Neutrophil (primary cell): ENCODE data around the gene HTR2A.

ENCODE experiments used
- H3K27ac ChIP-seq: fragments of 200-600 bp; sonication (generic); 2 replicates; pipeline ENCODE4 v1.5.1; 2016; ENCODE audit warnings: mild to moderate bottlenecking, moderate library complexity
- H3K27me3 ChIP-seq: fragments of 200-600 bp; sonication (generic); 2 replicates; pipeline ENCODE4 v1.6.0; 2016; ENCODE audit warnings: mild to moderate bottlenecking
- H3K36me3 ChIP-seq: fragments of 200-600 bp; sonication (generic); 2 replicates; pipeline ENCODE4 v1.5.1; 2017
- H3K4me1 ChIP-seq, 2 experiments: fragments of 200-600 bp in 1 of 2; sonication (generic) in 1 of 2; 1 replicate in 1 of 2; 2 replicates in 1 of 2; pipeline versions ENCODE4 v1.5.1 to v1.6.1; 2013 to 2016; ENCODE audit warnings: low read depth in 1 of 2, low read length in 1 of 2, mild to moderate bottlenecking in 1 of 2, moderate library complexity in 1 of 2; ENCODE audit not compliant: control insufficient read depth in 1 of 2, insufficient read depth in 1 of 2
- H3K4me3 ChIP-seq, 2 experiments: fragments of 200-600 bp in 1 of 2; sonication (generic) in 1 of 2; 1 replicate in 1 of 2; 2 replicates in 1 of 2; pipeline ENCODE4 v1.5.1; 2013 to 2016; ENCODE audit warnings: low read depth in 1 of 2, low read length in 1 of 2, mild to moderate bottlenecking in 1 of 2, moderate library complexity in 1 of 2
- H3K9me3 ChIP-seq: fragments of 200-600 bp; sonication (generic); 2 replicates; pipeline ENCODE4 v1.5.1; 2016
- TF ChIP-seq, protein P1 (sequence below): fragments of 200-600 bp; sonication (generic); IDR thresholded peaks from 2 replicates; pipeline ENCODE4 v1.5.1; 2016; ENCODE audit warnings: antibody characterized with exemption

Gene HTR2A

DNA sequence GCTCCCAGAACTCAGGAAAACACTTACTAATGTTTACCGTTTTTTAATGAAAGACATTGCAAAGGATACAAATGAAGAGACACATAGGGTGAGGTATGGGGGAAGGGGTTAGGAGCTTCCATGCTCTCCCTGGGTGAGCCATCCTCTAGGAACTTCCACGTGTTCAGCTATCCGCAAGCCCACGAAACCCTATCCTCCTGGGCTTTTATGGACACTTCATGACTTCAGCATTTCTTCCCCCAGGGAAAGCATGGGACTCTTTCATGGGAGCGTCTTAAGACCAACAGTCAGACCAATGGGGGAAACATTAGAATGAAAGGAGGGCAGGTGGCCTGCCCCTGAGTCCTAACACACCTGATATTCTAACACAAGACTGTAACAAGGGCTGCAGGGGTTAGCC is 93.3 kb downstream of the HTR2A start:
- Histone ChIP-seq H3K27me3 (no peaks in the 10 kb centered on the region), H3K9me3 (no peaks in the 10 kb centered on the region), H3K27ac (no peak overlapping the region), H3K36me3 (no peaks in the 10 kb centered on the region), H3K4me1 (no peaks in the 10 kb centered on the region), H3K4me3 (no peak overlapping the region)
- TF ChIP-seq, protein P1, sequence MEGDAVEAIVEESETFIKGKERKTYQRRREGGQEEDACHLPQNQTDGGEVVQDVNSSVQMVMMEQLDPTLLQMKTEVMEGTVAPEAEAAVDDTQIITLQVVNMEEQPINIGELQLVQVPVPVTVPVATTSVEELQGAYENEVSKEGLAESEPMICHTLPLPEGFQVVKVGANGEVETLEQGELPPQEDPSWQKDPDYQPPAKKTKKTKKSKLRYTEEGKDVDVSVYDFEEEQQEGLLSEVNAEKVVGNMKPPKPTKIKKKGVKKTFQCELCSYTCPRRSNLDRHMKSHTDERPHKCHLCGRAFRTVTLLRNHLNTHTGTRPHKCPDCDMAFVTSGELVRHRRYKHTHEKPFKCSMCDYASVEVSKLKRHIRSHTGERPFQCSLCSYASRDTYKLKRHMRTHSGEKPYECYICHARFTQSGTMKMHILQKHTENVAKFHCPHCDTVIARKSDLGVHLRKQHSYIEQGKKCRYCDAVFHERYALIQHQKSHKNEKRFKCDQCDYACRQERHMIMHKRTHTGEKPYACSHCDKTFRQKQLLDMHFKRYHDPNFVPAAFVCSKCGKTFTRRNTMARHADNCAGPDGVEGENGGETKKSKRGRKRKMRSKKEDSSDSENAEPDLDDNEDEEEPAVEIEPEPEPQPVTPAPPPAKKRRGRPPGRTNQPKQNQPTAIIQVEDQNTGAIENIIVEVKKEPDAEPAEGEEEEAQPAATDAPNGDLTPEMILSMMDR: no peak

DNA sequence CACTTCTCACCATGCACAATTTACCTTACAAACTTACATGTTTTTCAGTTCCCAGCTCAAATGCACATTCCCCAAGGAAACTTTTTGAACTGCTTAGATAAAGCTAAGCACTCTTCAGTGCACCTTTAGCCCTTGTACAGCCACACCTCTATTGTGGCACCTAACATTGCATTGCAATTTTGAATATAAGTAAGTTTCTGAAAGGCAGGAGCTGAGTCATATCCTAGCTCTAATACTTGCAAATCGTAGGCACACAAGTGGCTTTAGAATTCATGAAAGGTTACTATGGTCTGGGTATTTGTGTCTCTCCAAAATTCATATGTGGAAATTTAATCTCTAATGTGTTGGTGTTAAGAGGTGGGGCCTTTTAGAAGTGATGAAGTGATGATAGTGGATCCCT is 95.0 kb downstream of the HTR2A start:
- H3K9me3 ChIP-seq: no peaks in the 10 kb centered on the region
- peaks cover 7 to 9% of the 10 kb centered on the region in 2 experiments for H3K4me1 ChIP-seq
- H3K27ac ChIP-seq: no peak overlapping the region
- no peaks in the 10 kb centered on the region for H3K27me3 ChIP-seq
- no peaks in the 10 kb centered on the region for H3K36me3 ChIP-seq
- no peak overlapping the region for H3K4me3 ChIP-seq
- TF ChIP-seq, protein P1: no peak

DNA sequence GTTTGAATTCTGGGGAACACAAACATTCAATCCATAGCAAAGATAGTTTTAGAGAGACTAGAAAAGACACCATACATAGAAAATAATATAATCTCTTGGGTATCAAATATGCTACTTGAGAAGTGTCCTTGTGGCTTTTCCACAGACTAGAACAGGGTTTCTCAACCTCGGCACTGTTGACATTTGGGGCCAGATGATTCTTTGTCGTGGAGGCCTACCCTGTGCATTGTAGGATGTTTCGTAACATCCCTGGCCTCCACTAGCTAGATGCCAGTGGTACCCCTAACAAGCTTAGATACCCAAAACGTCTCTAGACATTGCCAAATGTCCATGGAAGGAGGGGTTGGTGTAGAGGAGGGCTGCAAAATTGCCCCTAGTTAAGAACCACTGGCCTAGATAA is 97.7 kb downstream of the HTR2A start:
- H3K36me3 ChIP-seq: no peaks in the 10 kb centered on the region

DNA sequence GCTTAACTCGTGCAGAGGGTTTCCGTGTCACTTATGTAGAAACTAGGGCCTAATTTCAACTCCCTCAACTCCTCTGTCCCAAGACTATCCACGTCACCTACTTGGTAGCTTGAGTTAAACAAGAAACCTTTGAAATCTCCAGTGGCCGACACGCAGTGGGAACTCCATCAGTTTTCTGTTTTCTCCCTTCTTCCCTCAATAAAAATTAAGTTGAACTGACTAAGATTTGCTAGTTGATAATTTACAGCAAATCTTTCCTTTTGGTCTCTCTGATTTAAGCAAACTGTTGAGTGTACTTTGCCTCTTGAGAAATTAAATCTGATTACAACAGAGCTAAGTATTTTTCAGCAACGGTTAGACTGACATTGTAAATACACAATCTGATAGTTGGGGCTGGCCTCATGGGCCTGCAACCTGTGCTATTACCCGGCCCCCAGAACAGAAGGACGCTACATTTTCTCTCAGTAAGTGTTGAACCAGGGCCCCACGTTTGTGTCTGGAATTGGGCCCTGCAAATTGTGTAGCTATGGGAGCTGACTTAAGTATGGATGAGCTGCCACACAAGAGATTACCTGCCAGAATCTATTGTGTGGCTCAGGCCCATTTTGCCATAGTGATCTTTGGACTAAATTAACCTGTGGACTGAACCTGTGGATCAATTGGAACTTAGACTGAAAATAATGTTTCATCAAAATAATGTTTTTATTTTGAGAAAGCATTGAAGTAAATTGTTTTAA is 99.2 kb downstream of the HTR2A start:
- Histone ChIP-seq H3K27ac (peak overlapping the region; percentile 83), H3K4me3 (peak overlapping the region; percentile 90 to 94)
- TF ChIP-seq, protein P1: no peak

More for the DNA sequence above, 97.7 kb downstream of the HTR2A start:
- TF ChIP-seq, protein P1: no peak
- Histone ChIP-seq H3K4me1 (peaks cover 16% of the 10 kb centered on the region in 2 experiments), H3K9me3 (no peaks in the 10 kb centered on the region), H3K27ac (no peak overlapping the region), H3K4me3 (no peak overlapping the region), H3K27me3 (no peaks in the 10 kb centered on the region)

DNA sequence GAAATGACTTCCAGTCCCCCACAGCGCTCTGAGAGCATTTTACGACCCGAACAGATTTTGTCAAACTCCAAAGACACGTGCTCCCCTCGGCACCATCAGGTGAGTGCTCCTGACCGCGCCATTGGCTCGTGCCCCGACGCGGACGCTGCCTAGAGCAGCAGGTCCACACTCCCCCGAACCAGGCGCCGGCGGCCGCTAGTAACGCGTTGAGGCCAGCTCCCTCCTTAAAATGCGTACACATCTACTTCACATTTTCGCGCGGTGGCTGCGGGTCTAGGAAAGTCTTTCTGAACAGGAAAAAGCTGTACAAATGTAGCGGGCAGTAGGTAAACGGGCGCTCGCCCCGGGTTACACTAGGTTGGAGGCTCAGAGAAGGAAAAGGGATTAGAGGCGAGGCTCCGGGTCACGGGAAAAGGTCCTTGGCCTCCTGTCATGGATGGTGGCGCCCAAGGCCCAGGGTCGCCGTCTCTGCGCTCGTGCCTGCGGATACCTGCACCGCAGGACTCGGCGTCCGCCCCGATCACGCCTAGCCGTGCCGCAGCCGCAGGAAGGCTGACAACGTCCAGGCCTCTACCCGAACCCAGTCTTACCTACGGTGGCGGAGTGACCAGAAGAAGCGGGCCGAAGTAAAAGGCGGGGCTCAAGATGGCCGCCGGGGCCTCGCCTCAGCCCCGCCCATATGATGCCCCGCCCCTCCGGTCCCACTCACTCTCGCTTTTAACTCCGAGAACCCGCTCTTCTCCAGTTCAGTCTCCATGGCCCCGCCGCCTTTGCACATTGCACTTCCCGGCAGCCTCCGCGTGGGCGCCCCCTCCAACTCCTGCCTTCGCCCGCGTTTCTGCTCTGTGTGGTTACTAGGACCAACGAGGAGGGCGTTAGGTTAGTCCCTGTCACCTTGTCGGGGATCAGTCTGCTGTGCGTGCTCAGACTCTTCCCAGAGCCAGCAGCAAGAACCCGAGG is 100.1 kb downstream of the HTR2A start, which contains the start of gene ESD:
Gene ESD, minus strand, starts transcription at position 647 of the 960 bp plus-strand sequence. CDS start 5,748 bp downstream, outside the sequence.
- H3K9me3 ChIP-seq: no peaks in the 10 kb centered on the region
- H3K27ac ChIP-seq: peak within 1 kb of the TSS; percentile 83
- no peaks in the 10 kb centered on the region for H3K36me3 ChIP-seq
- H3K4me1 ChIP-seq: peaks cover 16% of the 10 kb centered on the region in 2 experiments
- H3K27me3 ChIP-seq: no peaks in the 10 kb centered on the region
- TF ChIP-seq, protein P1: no peak
- H3K4me3 ChIP-seq: peak within 1 kb of the TSS; percentile 90 to 94

More for the DNA sequence above, 99.2 kb downstream of the HTR2A start:
- Histone ChIP-seq H3K36me3 (no peaks in the 10 kb centered on the region), H3K9me3 (no peaks in the 10 kb centered on the region), H3K4me1 (peaks cover 16% of the 10 kb centered on the region in 2 experiments), H3K27me3 (no peaks in the 10 kb centered on the region)
